Liver (tissue), 9 donors: ENCODE data around the gene SLCO2A1. TPM values are rescaled to one million over a fixed set of nuclear protein-coding genes. Genes with fewer than 3 reads are reported as not detected.

Experiments used
- DNase-seq: peaks from one replicate; pipeline ENCODE4 v3.0.0-alpha.2; 2017; ENCODE audit warnings: low spot score
- H3K27ac ChIP-seq, 2 donors: one replicate each; pipeline ENCODE4 v1.7.0; 2013; ENCODE audit warnings: inconsistent platforms in 2 of 2, low read length in 2 of 2, control low read depth in 1 of 2, low read depth in 1 of 2, mild to moderate bottlenecking in 1 of 2
- H3K27me3 ChIP-seq, 4 donors: one replicate each; pipeline versions ENCODE4 v1.6.1 to v1.7.0; 2013; ENCODE audit warnings: low read length in 3 of 4, inconsistent platforms in 1 of 4, mild to moderate bottlenecking in 1 of 4, moderate library complexity in 1 of 4; ENCODE audit not compliant: control insufficient read depth in 4 of 4, insufficient read depth in 4 of 4
- H3K36me3 ChIP-seq, 4 donors: one replicate each; pipeline versions ENCODE4 v1.6.1 to v1.7.0; 2013; ENCODE audit warnings: low read length in 3 of 4, mild to moderate bottlenecking in 3 of 4, low read depth in 1 of 4, moderate library complexity in 1 of 4; ENCODE audit not compliant: control insufficient read depth in 4 of 4, insufficient read depth in 3 of 4
- H3K4me1 ChIP-seq, 4 donors: one replicate each; pipeline versions ENCODE4 v1.6.1 to v1.7.0; 2013; ENCODE audit warnings: low read length in 3 of 4, mild to moderate bottlenecking in 3 of 4, moderate library complexity in 1 of 4; ENCODE audit not compliant: control insufficient read depth in 4 of 4, insufficient read depth in 4 of 4
- H3K4me3 ChIP-seq, 3 donors: one replicate each; pipeline versions ENCODE4 v1.6.1 to v1.7.0; 2013; ENCODE audit warnings: low read length in 3 of 3, control low read depth in 1 of 3, low read depth in 1 of 3, mild to moderate bottlenecking in 1 of 3
- H3K9ac ChIP-seq, 2 donors: one replicate each; pipeline ENCODE4 v1.7.0; 2013; ENCODE audit warnings: low read length in 2 of 2, mild to moderate bottlenecking in 2 of 2, moderate library complexity in 2 of 2, control low read depth in 1 of 2, low read depth in 1 of 2
- H3K9me3 ChIP-seq, 4 donors: one replicate each; pipeline versions ENCODE4 v1.6.1 to v1.7.0; 2013; ENCODE audit warnings: low read length in 3 of 4; ENCODE audit not compliant: control insufficient read depth in 4 of 4
- EGR1 ChIP-seq, 2 donors: IDR thresholded peaks; 2 replicates each; pipeline ENCODE4 v1.6.1; 2016 to 2018; ENCODE audit warnings: antibody characterized with exemption in 2 of 2, low read depth in 2 of 2
- FOXA1 ChIP-seq: IDR thresholded peaks from 2 replicates; pipeline ENCODE4 v1.6.1; 2016; ENCODE audit warnings: antibody characterized with exemption
- FOXA2 ChIP-seq: IDR thresholded peaks from 2 replicates; pipeline ENCODE4 v1.6.1; 2016; ENCODE audit warnings: antibody characterized with exemption
- JUND ChIP-seq, 2 donors: IDR thresholded peaks; 2 replicates each; pipeline ENCODE4 v1.6.1; 2016; ENCODE audit warnings: antibody characterized with exemption in 2 of 2
- NR2F2 ChIP-seq: IDR thresholded peaks from 2 replicates; pipeline ENCODE4 v1.6.1; 2016; ENCODE audit warnings: antibody characterized with exemption
- RAD21 ChIP-seq, 2 donors: IDR thresholded peaks; 2 replicates each; pipeline ENCODE4 v1.6.1; 2016; ENCODE audit warnings: antibody characterized with exemption in 2 of 2, mild to moderate bottlenecking in 2 of 2
- WGBS: extraction: QIAGEN DNeasy Blood & Tissue Kit; methylation state at CpG from one replicate; pipeline ENCODE4 v1.1.7; 2013; 5-methylcytosine and 5-hydroxymethylcytosine counted together
- polyA plus RNA-seq, 2 donors: library from polyadenylated mRNA; stranded (reverse) in 1 of 2; unstranded in 1 of 2; fragments of 200-250 nt in 1 of 2; fragments of >200 nt in 1 of 2; fragmentation: Nextera tagmentation in 1 of 2; extraction: Ambion mirVana in 1 of 2; gene quantifications; one replicate each; pipeline versions ENCODE4 v1.2.1 to v1.2.3, GENCODE V29; 2013 to 2015
- total RNA-seq, 2 donors: library from RNA; depleted of rRNA; stranded (reverse); fragments of >200 nt; gene quantifications; one replicate each; pipeline ENCODE4 v1.2.3, GENCODE V29; 2014
- TF ChIP-seq, protein P1 (sequence below): fragments of 150-350 bp; IDR thresholded peaks from 2 replicates; pipeline ENCODE4 v1.5.1; 2017; ENCODE audit warnings: improper control_type of control experiment, low read depth, low read length; ENCODE audit not compliant: missing input control
- TF ChIP-seq, protein P2 (sequence below): IDR thresholded peaks from 2 replicates; pipeline ENCODE4 v1.6.1; 2016; ENCODE audit warnings: antibody characterized with exemption
- TF ChIP-seq, protein P3 (sequence below): IDR thresholded peaks from 2 replicates; pipeline ENCODE4 v1.6.1; 2016; ENCODE audit warnings: antibody characterized with exemption, mild to moderate bottlenecking
- donor health status: healthy.
- donor health status: healthy.
- donor health status: healthy.
- donor health status: healthy.
- donor health status: healthy.

SLCO2A1 gene
- total and polyA plus RNA-seq, 4 donors, result 0.56 to 3.1 (median 2.2) TPM

DNA sequence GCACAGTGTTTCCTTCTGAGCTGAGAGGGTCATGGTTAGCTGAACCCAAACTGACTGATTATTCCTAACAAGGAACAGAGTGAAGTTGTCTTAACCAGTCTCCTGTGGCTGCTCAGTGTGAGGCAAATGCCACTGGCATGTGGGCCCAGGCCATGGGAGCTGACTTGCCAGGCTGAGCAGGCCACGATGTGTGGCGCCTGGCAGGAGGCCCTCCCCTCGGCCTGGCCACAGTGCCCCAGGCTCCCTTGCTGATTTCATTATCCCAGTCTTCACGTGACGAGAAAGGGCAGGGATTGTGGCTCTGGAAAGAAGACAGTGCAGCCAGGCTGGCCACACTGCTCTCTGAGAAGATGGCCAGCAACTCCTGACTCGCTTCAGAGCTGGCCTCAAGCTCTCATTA lies 58.8 kb downstream of the SLCO2A1 start:
- Histone ChIP-seq H3K9ac (no peak overlapping the region), H3K27me3 (no peaks in the 10 kb centered on the region), H3K9me3 (no peaks in the 10 kb centered on the region), H3K4me1 (no peaks in the 10 kb centered on the region), H3K36me3 (no peaks in the 10 kb centered on the region), H3K27ac (no peak overlapping the region), H3K4me3 (no peak overlapping the region)
- WGBS, result 94% methylated on average over 6 of the region's 6 CpGs
- TF ChIP-seq FOXA1 (no peak), FOXA2 (no peak), NR2F2 (no peak), JUND (IDR thresholded peaks at IDR 0.05) (no peak), EGR1 (IDR thresholded peaks at IDR 0.05; ENCODE audit: low read depth in 2 of 2) (no peak), RAD21 (IDR thresholded peaks at IDR 0.05) (no peak)
- TF ChIP-seq, protein P1, sequence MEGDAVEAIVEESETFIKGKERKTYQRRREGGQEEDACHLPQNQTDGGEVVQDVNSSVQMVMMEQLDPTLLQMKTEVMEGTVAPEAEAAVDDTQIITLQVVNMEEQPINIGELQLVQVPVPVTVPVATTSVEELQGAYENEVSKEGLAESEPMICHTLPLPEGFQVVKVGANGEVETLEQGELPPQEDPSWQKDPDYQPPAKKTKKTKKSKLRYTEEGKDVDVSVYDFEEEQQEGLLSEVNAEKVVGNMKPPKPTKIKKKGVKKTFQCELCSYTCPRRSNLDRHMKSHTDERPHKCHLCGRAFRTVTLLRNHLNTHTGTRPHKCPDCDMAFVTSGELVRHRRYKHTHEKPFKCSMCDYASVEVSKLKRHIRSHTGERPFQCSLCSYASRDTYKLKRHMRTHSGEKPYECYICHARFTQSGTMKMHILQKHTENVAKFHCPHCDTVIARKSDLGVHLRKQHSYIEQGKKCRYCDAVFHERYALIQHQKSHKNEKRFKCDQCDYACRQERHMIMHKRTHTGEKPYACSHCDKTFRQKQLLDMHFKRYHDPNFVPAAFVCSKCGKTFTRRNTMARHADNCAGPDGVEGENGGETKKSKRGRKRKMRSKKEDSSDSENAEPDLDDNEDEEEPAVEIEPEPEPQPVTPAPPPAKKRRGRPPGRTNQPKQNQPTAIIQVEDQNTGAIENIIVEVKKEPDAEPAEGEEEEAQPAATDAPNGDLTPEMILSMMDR, result no peak
- TF ChIP-seq, protein P2, sequence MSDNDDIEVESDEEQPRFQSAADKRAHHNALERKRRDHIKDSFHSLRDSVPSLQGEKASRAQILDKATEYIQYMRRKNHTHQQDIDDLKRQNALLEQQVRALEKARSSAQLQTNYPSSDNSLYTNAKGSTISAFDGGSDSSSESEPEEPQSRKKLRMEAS, result no peak
- TF ChIP-seq, protein P3, sequence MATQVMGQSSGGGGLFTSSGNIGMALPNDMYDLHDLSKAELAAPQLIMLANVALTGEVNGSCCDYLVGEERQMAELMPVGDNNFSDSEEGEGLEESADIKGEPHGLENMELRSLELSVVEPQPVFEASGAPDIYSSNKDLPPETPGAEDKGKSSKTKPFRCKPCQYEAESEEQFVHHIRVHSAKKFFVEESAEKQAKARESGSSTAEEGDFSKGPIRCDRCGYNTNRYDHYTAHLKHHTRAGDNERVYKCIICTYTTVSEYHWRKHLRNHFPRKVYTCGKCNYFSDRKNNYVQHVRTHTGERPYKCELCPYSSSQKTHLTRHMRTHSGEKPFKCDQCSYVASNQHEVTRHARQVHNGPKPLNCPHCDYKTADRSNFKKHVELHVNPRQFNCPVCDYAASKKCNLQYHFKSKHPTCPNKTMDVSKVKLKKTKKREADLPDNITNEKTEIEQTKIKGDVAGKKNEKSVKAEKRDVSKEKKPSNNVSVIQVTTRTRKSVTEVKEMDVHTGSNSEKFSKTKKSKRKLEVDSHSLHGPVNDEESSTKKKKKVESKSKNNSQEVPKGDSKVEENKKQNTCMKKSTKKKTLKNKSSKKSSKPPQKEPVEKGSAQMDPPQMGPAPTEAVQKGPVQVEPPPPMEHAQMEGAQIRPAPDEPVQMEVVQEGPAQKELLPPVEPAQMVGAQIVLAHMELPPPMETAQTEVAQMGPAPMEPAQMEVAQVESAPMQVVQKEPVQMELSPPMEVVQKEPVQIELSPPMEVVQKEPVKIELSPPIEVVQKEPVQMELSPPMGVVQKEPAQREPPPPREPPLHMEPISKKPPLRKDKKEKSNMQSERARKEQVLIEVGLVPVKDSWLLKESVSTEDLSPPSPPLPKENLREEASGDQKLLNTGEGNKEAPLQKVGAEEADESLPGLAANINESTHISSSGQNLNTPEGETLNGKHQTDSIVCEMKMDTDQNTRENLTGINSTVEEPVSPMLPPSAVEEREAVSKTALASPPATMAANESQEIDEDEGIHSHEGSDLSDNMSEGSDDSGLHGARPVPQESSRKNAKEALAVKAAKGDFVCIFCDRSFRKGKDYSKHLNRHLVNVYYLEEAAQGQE, result no peak
- no peak for DNase-seq

DNA sequence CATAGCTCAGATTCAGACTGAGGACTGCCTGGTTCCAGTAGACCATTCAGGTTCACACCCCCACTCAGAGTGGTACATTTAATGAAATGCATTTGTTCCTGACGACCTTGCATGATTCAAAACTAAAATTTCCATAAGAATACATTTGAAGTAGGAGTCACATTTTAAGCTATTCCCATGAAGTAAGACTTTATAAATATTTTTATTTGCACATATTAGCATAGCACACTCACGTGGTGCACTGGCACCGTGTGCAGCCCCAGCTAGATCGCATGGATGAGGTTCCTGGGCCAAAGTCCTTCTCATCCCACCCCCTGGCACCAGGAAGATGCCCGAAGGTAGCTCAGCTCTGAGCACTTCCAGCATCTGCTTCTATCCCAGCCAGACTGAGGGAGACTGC lies 59.4 kb downstream of the SLCO2A1 start:
- DNase-seq, result no peak
- no peaks in the 10 kb centered on the region for H3K4me1 ChIP-seq
- H3K9me3 ChIP-seq, result no peaks in the 10 kb centered on the region
- no peak for TF ChIP-seq RAD21 (IDR thresholded peaks at IDR 0.05)
- H3K36me3 ChIP-seq, result no peaks in the 10 kb centered on the region
- H3K27ac ChIP-seq, result no peak overlapping the region
- WGBS, result 83% methylated on average over 5 of the region's 5 CpGs
- H3K9ac ChIP-seq, result no peak overlapping the region
- no peaks in the 10 kb centered on the region for H3K27me3 ChIP-seq
- H3K4me3 ChIP-seq, result no peak overlapping the region

DNA sequence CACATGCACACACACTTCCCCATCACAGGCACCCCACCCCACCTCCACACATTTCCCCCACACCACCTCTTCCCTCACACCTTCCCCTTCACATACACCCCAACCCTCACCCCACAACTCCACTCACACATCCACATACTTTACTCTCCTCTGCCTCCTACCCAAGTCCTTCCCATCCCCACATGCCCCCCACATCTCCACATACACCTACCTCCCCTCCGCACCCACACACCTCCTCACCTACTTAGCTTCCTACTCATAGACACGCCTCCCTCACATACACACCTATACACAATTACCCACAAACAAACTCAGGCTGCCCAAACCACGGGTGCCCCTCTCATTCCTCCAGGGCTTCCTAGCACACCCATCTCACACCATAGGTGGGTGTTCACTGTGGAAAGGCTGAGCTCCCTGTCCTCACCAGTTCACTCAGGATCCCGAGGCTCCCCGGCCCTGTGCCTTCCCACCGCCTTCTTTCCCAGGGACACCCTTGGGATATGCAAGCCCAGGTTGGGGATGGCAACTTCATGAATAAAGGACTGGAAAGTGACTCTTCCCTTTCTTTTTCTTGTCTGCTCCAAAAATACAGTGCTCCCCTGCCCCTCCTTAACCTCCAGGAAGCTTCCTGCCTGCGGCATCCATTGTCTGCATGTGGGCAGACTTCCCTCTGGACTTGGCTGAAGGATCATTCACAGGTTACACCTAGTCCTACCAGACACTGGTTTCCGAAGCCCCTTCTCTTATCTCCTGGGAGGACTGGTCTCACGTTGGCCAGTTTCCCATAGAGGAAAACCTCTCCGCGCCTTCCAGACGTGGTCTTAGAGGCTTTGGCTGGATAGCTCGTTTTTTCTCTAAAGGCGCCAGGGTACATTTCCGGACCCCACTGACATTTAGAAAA lies 61.5 kb downstream of the SLCO2A1 start:
- no peak overlapping the region for H3K9ac ChIP-seq
- no peaks in the 10 kb centered on the region for H3K27me3 ChIP-seq
- TF ChIP-seq NR2F2 (peak; percentile 29), JUND (IDR thresholded peaks at IDR 0.05) (no peak)
- WGBS, result 83% methylated on average over 15 of the region's 15 CpGs
- H3K9me3 ChIP-seq, result no peaks in the 10 kb centered on the region
- no peaks in the 10 kb centered on the region for H3K36me3 ChIP-seq
- H3K4me1 ChIP-seq, result no peaks in the 10 kb centered on the region
- H3K4me3 ChIP-seq, result no peak overlapping the region
- no peak for DNase-seq
- H3K27ac ChIP-seq, result no peak overlapping the region
